Ishikawa (cell line): ENCODE data around the gene CC2D2A.

ENCODE experiments used
- CEBPB ChIP-seq: IDR thresholded peaks from 2 replicates; pipeline ENCODE4 v1.6.1; 2012
- CREB1 ChIP-seq: IDR thresholded peaks from 2 replicates; pipeline ENCODE4 v1.6.1; 2012; ENCODE audit warnings: low read depth
- EGR1 ChIP-seq: IDR thresholded peaks from 2 replicates; pipeline ENCODE4 v1.6.1; 2012
- EP300 ChIP-seq: IDR thresholded peaks from 2 replicates; pipeline ENCODE4 v1.6.1; 2012; ENCODE audit warnings: borderline replicate concordance
- FOXM1 ChIP-seq: IDR thresholded peaks from 2 replicates; pipeline ENCODE4 v1.6.1; 2012; ENCODE audit warnings: low read depth, borderline replicate concordance
- NFIC ChIP-seq: IDR thresholded peaks from 2 replicates; pipeline ENCODE4 v1.6.1; 2012
- RAD21 ChIP-seq: IDR thresholded peaks from 2 replicates; pipeline ENCODE4 v1.6.1; 2012; ENCODE audit warnings: low read depth
- TAF1 ChIP-seq: IDR thresholded peaks from 2 replicates; pipeline ENCODE4 v1.6.1; 2012; ENCODE audit warnings: low read depth, mild to moderate bottlenecking
- TCF12 ChIP-seq: IDR thresholded peaks from 2 replicates; pipeline ENCODE4 v1.6.1; 2012; ENCODE audit warnings: low read depth
- TEAD4 ChIP-seq: IDR thresholded peaks from 2 replicates; pipeline ENCODE4 v1.6.1; 2012
- YY1 ChIP-seq: IDR thresholded peaks from 2 replicates; pipeline ENCODE4 v1.6.1; 2012; ENCODE audit warnings: low read depth
- ZBTB7A ChIP-seq: IDR thresholded peaks from 2 replicates; pipeline ENCODE4 v1.6.1; 2012; ENCODE audit warnings: low read depth
- TF ChIP-seq, protein P1 (sequence below): IDR thresholded peaks from 2 replicates; pipeline ENCODE4 v1.6.1; 2012
- TF ChIP-seq, protein P2 (sequence below): IDR thresholded peaks from 2 replicates; pipeline ENCODE4 v1.6.1; 2012
- TF ChIP-seq, protein P3 (sequence below): IDR thresholded peaks from 2 replicates; pipeline ENCODE4 v1.6.1; 2012; ENCODE audit warnings: low read depth, mild to moderate bottlenecking

Gene CC2D2A

DNA sequence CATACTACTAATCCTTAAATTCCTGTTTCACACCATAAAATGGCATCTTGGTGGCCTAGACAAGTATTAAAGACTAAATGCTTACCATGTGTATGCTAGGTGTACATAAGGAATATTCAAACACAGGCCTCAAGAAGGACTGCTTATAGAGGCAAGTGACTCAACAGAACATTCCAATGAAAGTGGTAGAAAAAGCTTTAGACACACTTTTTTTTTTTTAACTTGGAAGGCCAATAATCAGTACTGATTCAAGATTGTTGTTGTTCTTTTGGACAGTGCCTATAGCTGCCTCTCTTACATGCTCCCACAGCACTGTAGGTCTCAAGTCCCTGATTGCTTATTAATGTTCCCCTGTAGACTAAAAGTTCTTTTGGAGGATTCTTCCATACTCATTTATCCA is 107.8 kb downstream of the CC2D2A start:
- TF ChIP-seq CREB1 (no peak), TEAD4 (no peak), YY1 (no peak)

DNA sequence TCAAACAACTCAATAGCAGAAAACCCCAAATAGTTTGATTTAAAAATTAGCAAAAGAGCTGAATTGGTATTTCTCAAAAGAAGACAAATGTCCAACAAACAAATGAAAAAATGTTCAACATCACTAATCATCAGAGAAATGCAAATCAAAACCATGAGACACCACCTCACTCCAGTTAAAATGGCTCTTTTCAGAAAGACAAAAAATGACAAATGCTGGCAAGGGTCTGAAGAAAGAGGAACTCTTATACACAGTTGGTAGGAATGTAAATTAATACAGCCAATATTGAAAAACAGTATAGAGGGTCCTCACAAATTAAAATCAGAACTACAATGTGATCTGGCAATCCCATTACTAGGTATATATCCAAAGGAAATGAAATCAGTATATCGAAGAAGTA is 115.1 kb downstream of the CC2D2A start:
- TF ChIP-seq NFIC: no peak

DNA sequence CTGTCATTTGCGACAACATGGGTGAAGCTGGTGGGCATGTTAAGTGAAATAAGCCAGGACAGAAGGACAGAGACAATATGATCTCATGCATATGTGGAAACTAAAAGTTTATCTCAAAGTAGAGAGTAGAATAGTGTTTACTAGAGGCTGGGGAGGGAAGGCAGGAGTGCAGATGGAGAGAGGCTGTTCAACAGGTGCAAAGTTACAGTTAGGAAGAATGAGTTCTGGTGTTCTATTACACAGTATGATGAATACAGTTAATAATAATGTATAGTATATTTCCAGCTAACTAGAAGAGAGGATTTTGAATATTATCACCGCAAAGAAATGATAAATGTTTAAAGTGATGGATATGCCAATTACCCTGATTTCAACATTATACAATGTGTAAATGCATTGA is 115.6 kb downstream of the CC2D2A start:
- TF ChIP-seq TAF1: no peak
- TF ChIP-seq, protein P1, sequence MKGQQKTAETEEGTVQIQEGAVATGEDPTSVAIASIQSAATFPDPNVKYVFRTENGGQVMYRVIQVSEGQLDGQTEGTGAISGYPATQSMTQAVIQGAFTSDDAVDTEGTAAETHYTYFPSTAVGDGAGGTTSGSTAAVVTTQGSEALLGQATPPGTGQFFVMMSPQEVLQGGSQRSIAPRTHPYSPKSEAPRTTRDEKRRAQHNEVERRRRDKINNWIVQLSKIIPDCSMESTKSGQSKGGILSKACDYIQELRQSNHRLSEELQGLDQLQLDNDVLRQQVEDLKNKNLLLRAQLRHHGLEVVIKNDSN: no peak
- TF ChIP-seq, protein P2, sequence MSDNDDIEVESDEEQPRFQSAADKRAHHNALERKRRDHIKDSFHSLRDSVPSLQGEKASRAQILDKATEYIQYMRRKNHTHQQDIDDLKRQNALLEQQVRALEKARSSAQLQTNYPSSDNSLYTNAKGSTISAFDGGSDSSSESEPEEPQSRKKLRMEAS: no peak
- TF ChIP-seq TEAD4: no peak
- no peak for TF ChIP-seq RAD21
- no peak for TF ChIP-seq TCF12
- no peak for TF ChIP-seq ZBTB7A
- no peak for TF ChIP-seq EP300
- no peak for TF ChIP-seq YY1
- no peak for TF ChIP-seq CREB1
- TF ChIP-seq, protein P3, sequence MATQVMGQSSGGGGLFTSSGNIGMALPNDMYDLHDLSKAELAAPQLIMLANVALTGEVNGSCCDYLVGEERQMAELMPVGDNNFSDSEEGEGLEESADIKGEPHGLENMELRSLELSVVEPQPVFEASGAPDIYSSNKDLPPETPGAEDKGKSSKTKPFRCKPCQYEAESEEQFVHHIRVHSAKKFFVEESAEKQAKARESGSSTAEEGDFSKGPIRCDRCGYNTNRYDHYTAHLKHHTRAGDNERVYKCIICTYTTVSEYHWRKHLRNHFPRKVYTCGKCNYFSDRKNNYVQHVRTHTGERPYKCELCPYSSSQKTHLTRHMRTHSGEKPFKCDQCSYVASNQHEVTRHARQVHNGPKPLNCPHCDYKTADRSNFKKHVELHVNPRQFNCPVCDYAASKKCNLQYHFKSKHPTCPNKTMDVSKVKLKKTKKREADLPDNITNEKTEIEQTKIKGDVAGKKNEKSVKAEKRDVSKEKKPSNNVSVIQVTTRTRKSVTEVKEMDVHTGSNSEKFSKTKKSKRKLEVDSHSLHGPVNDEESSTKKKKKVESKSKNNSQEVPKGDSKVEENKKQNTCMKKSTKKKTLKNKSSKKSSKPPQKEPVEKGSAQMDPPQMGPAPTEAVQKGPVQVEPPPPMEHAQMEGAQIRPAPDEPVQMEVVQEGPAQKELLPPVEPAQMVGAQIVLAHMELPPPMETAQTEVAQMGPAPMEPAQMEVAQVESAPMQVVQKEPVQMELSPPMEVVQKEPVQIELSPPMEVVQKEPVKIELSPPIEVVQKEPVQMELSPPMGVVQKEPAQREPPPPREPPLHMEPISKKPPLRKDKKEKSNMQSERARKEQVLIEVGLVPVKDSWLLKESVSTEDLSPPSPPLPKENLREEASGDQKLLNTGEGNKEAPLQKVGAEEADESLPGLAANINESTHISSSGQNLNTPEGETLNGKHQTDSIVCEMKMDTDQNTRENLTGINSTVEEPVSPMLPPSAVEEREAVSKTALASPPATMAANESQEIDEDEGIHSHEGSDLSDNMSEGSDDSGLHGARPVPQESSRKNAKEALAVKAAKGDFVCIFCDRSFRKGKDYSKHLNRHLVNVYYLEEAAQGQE: no peak

DNA sequence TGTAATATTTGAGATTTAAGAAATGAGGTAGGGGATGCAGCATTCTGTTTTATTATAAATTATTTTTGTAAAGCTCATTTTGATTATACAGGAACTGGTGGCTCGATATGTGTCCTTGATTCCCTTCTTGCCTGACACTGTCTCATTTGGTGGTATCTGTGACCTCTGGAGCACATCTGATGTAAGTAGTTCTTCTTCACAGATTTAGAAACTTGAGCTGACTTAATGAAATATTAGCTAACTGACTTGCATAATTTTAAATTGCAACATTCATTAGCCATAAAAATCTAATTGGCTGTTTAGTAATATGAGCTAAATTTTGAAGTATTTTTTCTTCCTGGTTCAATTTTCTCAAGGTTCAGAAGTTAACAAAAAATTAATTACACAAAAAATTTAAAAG is 116.4 kb downstream of the CC2D2A start:
- TF ChIP-seq, protein P1: no peak
- TF ChIP-seq NFIC (no peak), CREB1 (no peak), TCF12 (no peak), TEAD4 (no peak), EGR1 (no peak), CEBPB (no peak), FOXM1 (no peak), YY1 (no peak), EP300 (no peak), RAD21 (no peak), TAF1 (no peak), ZBTB7A (no peak)
- TF ChIP-seq, protein P3: no peak
- TF ChIP-seq, protein P2: no peak

DNA sequence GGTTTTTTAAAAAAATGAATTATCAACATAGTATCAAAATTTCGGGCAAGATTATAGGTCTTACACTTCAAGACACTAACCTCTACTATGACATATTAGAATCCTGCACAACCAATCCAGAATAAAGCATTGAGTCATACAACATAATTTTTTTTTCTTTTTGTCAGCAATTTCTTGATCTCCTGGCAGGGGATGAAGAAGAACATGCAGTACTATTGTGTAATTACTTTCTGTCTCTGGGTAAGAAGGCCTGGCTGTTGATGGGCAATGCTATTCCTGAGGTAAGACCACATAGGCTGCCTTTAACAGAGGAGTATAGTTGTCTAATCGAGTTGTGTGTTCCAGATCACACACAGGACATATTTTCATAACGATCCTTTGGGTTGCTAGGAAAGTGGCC is 118.0 kb downstream of the CC2D2A start:
- TF ChIP-seq, protein P3: no peak
- TF ChIP-seq FOXM1: no peak
- no peak for TF ChIP-seq NFIC
- TF ChIP-seq, protein P2: no peak
- TF ChIP-seq, protein P1: no peak
- TF ChIP-seq CREB1: no peak
- TF ChIP-seq TAF1: no peak
- no peak for TF ChIP-seq ZBTB7A
- no peak for TF ChIP-seq YY1
- TF ChIP-seq TCF12: no peak
- TF ChIP-seq EP300: no peak
